HFF-Myc (cell line): ENCODE results near the gene ZNF579.
A peak's percentile ranks its signal among the peaks of the same experiment; 100 is the strongest.

ENCODE experiments used
- DNase-seq: peaks from one replicate; pipeline ENCODE4 v3.0.0-alpha.2; 2011; ENCODE audit warnings: low read depth; ENCODE audit errors: extremely low read depth
- H3K4me3 ChIP-seq: replicated peaks from 2 replicates; pipeline ENCODE4 v1.5.1; 2011; ENCODE audit warnings: low read depth, mild to moderate bottlenecking, control low read depth, low read length
- TF ChIP-seq, protein P1 (sequence below): IDR thresholded peaks from 2 replicates; pipeline ENCODE4 v1.5.1; 2012; ENCODE audit warnings: mild to moderate bottlenecking, low read depth, low read length, control low read depth; ENCODE audit errors: missing control alignments

ZNF579 gene, protein sequence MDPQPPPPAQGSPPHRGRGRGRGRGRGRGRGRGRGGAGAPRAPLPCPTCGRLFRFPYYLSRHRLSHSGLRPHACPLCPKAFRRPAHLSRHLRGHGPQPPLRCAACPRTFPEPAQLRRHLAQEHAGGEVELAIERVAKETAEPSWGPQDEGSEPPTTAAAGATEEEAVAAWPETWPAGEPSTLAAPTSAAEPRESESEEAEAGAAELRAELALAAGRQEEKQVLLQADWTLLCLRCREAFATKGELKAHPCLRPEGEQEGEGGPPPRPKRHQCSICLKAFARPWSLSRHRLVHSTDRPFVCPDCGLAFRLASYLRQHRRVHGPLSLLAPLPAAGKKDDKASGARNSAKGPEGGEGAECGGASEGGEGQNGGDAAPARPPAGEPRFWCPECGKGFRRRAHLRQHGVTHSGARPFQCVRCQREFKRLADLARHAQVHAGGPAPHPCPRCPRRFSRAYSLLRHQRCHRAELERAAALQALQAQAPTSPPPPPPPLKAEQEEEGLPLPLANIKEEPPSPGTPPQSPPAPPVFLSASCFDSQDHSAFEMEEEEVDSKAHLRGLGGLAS

DNA sequence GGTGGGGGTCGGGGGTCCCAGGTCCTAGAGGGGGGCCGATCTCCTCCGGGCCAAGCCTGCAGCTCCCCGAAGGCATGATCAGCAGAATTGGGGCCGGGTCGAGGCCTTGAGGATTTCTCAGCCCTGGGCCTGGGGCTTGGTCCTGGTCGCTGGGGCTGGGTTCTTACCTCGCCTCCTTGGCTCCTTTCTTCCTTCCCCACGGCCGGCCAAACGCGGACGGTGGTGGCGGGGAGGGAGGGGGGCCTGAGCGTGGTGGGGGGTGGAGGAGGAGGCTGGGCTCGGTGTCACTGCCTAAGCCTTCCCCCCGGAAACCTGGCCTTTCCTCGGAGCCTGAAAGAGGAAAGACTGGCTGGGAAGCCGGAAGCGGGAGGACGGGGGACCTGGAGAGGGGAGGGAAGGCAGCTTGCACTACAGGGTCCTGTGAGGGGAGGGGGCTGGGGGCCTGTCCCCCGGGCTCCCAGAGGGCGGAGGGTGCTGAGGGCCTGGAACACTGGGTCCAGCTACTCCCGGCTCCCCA, at the start of gene ZNF579:
ZNF579 (minus strand) TSS at position 221 of the 517 bp plus-strand sequence. CDS start 1,209 bp downstream, outside the sequence.
- TF ChIP-seq, protein P1, sequence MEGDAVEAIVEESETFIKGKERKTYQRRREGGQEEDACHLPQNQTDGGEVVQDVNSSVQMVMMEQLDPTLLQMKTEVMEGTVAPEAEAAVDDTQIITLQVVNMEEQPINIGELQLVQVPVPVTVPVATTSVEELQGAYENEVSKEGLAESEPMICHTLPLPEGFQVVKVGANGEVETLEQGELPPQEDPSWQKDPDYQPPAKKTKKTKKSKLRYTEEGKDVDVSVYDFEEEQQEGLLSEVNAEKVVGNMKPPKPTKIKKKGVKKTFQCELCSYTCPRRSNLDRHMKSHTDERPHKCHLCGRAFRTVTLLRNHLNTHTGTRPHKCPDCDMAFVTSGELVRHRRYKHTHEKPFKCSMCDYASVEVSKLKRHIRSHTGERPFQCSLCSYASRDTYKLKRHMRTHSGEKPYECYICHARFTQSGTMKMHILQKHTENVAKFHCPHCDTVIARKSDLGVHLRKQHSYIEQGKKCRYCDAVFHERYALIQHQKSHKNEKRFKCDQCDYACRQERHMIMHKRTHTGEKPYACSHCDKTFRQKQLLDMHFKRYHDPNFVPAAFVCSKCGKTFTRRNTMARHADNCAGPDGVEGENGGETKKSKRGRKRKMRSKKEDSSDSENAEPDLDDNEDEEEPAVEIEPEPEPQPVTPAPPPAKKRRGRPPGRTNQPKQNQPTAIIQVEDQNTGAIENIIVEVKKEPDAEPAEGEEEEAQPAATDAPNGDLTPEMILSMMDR: no peak
- peak; percentile 70 for DNase-seq
- H3K4me3 ChIP-seq: peak within 1 kb of the TSS; percentile 76

DNA sequence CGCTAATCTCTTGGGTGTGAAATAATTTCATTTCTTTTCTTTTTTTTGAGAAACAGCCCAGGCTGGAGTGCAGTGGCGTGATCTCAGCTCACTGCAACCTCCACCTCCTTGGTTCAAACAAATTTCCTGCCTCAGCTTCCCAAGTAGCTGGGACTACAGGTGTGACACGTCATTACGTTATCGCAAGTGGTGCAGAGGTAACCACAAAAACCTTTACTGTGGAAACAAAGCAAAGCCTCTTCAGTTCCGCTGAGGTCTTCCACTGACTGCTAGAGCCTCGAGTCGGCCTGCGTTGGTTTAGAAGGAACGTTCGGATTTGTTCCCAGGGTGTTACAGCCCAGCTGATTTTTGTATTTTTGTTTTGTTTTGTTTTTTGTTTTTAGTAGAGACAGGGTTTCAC, 45.7 kb upstream of the ZNF579 start:
- no peak overlapping the region for H3K4me3 ChIP-seq
- no peak for DNase-seq
- TF ChIP-seq, protein P1: no peak

DNA sequence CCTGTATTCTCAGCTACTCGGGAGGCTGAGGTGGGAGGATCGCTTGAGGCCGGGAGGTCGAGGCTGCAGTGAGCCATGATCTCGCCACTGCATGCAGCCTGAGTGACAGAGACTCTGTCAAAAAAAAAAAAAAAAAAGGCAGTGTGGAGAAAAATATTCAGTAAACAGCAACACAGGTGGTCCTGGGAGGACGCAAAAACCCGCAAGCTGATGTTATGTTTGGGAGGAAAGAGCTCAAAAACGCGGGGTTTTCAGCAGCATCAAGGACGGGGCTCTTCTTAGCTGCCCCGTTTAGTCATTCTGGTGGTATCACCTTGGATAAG, 44.3 kb upstream of the ZNF579 start:
- H3K4me3 ChIP-seq: peak overlapping the region; percentile 49
- no peak for DNase-seq
- TF ChIP-seq, protein P1: no peak

DNA sequence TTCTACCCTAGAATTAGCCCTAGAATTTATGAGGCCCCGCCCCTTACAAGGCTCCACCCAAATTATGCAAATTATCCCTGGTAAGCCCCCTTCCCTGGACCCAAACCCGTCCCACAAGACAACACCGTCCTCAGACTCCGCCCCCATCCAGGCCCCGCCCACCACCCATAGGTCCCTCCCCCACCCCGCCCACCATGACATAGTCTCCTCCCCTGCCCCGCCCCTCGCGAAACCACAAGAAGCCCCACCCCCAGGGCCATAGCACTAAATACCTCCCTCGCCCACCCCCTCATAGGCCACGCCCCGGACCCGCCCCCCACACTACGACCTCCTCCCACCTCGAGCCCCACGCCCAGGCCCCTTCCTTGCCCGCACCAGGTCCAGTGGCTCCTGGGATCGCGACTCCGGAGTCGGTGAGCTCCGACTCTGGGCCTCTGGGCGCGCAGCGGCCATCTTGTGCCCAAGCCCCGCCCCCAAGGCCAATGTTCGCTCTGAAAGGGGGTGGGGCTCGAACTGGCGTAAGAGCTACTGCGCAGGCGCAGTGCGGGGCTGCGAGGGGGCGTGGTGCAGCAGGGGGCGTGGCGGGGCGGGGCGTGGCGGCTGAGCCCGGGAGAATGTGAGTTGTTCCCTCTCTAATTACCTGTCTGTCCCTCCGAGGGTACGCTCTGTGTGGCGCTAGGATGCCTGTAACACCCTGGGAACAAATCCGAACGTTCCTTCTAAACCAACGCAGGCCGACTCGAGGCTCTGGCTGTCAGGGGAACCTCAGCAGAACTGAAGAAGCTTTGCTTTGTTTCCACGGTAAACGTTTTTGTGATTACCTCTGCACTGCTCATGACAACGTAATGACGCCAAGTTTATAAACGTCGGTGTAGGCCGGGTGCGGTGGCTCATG, 43.7 kb upstream of the ZNF579 start, which contains the start of gene ZNF784:
ZNF784 (minus strand) TSS at position 458 of the 895 bp plus-strand sequence; CDS start at position 453, 5 bp downstream.
- peak; percentile 67 for DNase-seq
- TF ChIP-seq, protein P1: no peak

DNA sequence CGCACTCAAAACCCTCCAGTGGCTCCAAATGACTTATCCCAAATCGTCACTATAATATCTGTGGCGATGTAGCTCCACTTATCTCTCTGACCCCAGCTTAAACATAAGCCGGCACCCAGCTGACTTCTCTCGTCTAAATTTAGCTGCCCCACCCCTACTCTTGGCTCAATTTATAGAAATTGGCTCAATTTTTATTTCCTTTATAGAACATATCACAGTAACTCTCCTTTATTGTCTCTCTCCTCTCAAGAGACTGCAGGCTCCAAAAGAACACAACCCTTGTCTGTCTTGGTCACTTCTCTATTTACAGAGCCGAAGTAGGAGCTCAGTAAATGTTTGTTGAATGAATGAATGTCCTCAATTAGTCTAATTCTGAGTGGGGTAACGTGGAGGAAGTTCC, 42.9 kb upstream of the ZNF579 start:
- peak overlapping the region; percentile 49; the same call in 1 of the 2 replicates for H3K4me3 ChIP-seq
- DNase-seq: no peak
- TF ChIP-seq, protein P1: no peak

More for the DNA sequence above, 43.7 kb upstream of the ZNF579 start, which contains the start of gene ZNF784:
- H3K4me3 ChIP-seq: peak within 1 kb of the TSS; percentile 49

DNA sequence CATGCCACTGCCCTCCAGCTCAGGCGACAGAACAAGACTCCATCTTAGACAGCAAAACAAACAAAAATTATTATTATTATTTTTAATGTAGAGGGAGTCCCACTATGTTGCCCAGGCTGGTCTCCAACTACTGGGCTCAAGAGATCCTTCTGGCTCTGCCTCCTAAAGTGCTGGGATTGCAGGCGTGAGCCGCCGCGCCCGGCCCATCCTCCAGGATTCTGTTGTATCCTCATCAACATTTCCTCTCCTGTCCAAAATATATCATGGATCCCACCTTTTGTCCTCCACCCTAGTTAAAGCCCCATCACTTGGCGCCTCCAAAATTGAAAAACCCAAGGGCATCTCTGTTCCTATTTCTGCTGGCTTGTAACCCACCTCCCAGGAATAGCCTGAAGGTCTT, 42.5 kb upstream of the ZNF579 start:
- TF ChIP-seq, protein P1: no peak
- no peak overlapping the region for H3K4me3 ChIP-seq
- no peak for DNase-seq
